Spleen (tissue), 11 donors: ENCODE results near the gene OR7G2. TPM values are rescaled to one million over a fixed set of nuclear protein-coding genes. Genes with fewer than 3 reads are reported as not detected.

Experiments used
- DNase-seq: peaks from one replicate; pipeline ENCODE4 v3.0.0-alpha.2; 2020
- H3K27ac ChIP-seq, 8 donors: fragments of 200-600 bp; sonication (generic) in 7 of 8; 1 replicate in 4 of 8; 2 replicates in 4 of 8; pipeline versions ENCODE4 v1.5.0 to v1.8.0; 2016 to 2021; ENCODE audit warnings: inconsistent platforms in 4 of 8, mild to moderate bottlenecking in 4 of 8, moderate library complexity in 1 of 8
- H3K27me3 ChIP-seq, 7 donors: fragments of 200-600 bp; sonication (generic) in 6 of 7; replicated peaks in 1 of 7; 1 replicate in 4 of 7; 2 replicates in 3 of 7; pipeline versions ENCODE4 v1.5.0 to v1.8.0; 2016 to 2021; ENCODE audit warnings: inconsistent platforms in 3 of 7, mild to moderate bottlenecking in 1 of 7
- H3K36me3 ChIP-seq, 6 donors: fragments of 200-600 bp; sonication (generic) in 5 of 6; 1 replicate in 4 of 6; 2 replicates in 2 of 6; pipeline versions ENCODE4 v1.5.0 to v1.8.0; 2016 to 2021; ENCODE audit warnings: inconsistent platforms in 2 of 6
- H3K4me1 ChIP-seq, 6 donors: fragments of 200-600 bp; sonication (generic) in 5 of 6; 1 replicate in 3 of 6; 2 replicates in 3 of 6; pipeline versions ENCODE4 v1.5.0 to v1.8.0; 2016 to 2021; ENCODE audit warnings: inconsistent platforms in 3 of 6
- H3K4me3 ChIP-seq, 8 donors: fragments of 200-600 bp; sonication (generic) in 7 of 8; 1 replicate in 4 of 8; 2 replicates in 4 of 8; pipeline versions ENCODE4 v1.5.0 to v1.8.0; 2016 to 2021; ENCODE audit warnings: inconsistent platforms in 4 of 8, mild to moderate bottlenecking in 4 of 8, moderate library complexity in 2 of 8
- H3K9me3 ChIP-seq, 8 donors: fragments of 200-600 bp; sonication (generic) in 7 of 8; 1 replicate in 4 of 8; 2 replicates in 4 of 8; pipeline versions ENCODE4 v1.5.0 to v1.8.0; 2016 to 2021; ENCODE audit warnings: inconsistent platforms in 4 of 8
- CTCF ChIP-seq, 11 experiments: fragments of 200-600 bp in 7 of 11; fragments of 450-650 bp in 4 of 11; sonication (generic) in 4 of 11; IDR thresholded peaks in 8 of 11; conservative IDR thresholded peaks in 3 of 11; 1 replicate in 7 of 11; 2 replicates in 4 of 11; pipeline versions ENCODE4 v1.4.0 to v1.8.0; 2016 to 2021; ENCODE audit warnings: antibody characterized with exemption in 11 of 11, inconsistent platforms in 4 of 11, mild to moderate bottlenecking in 1 of 11
- POLR2A ChIP-seq, 3 donors: fragments of 450-650 bp; IDR thresholded peaks; one replicate each; pipeline ENCODE4 v1.5.1; 2017; ENCODE audit warnings: antibody characterized with exemption in 3 of 3, mild to moderate bottlenecking in 1 of 3
- POLR2AphosphoS5 ChIP-seq, 3 donors: sonication (generic); formaldehyde crosslinking; IDR thresholded peaks; one replicate each; pipeline ENCODE4 v1.5.1; 2017; ENCODE audit warnings: antibody characterized with exemption in 3 of 3
- WGBS, 5 donors: extraction: QIAGEN DNeasy Blood & Tissue Kit in 3 of 5; methylation state at CpG; one replicate each; pipeline versions ENCODE4 v1.1.5 to v1.1.7; 2013 to 2018; 5-methylcytosine and 5-hydroxymethylcytosine counted together
- intact Hi-C: fragments of 100-400 bp; cut with DNase I; formaldehyde crosslinking; loops from one replicate; pipeline ENCODE4 v1.15.0; 2023; ENCODE audit warnings: low total_unique reads
- polyA plus RNA-seq, 3 donors: library from polyadenylated mRNA; stranded (reverse); fragments of 200-250 nt; gene quantifications; one replicate each; pipeline ENCODE4 v1.2.1, GENCODE V29; 2013
- total RNA-seq, 7 donors: library from RNA; depleted of rRNA in 3 of 7; stranded (reverse); fragments of >200 nt in 3 of 7; fragmentation: NEBNext Ultra II Directional in 4 of 7; extraction: Animal tissue kit (Norgen Biotek cat#: 25700) in 4 of 7; gene quantifications; one replicate each; pipeline versions ENCODE4 v1.1.0 to v1.2.1, GENCODE V29; 2016 to 2021
- donor health status: healthy with polysubstance abuse.
- donor health status: DM: no; HTN: no; CAD: no; lungs with moderate emphysema.
- donor health status: DM: no; HTN: no; CAD: no.
- donor health status: Bipolar disorder and iron deficiency.
- donor health status: healthy.
- donor health status: DM: no; HTN: no; CAD: no.
- donor health status: DM: yes; HTN: yes; CAD: no.

The OR7G2 gene
- total and polyA plus RNA-seq, 10 donors = not detected

GRCh38 chr19:9070066-9070465 lies 37.2 kb downstream of the OR7G2 start:
- Histone ChIP-seq H3K4me3 (no peak overlapping the region), H3K36me3 (no peaks in the 10 kb centered on the region), H3K9me3 (no peaks in the 10 kb centered on the region), H3K4me1 (no peaks in the 10 kb centered on the region), H3K27me3 (no peaks in the 10 kb centered on the region), H3K27ac (no peak overlapping the region)
- TF ChIP-seq POLR2AphosphoS5 (IDR thresholded peaks at IDR 0.05) = no peak
- TF ChIP-seq CTCF (IDR thresholded peaks at IDR 0.05 in 8 of 11, conservative IDR thresholded peaks at IDR 0.05 in 3 of 11) = no peak
- no peak for TF ChIP-seq POLR2A (IDR thresholded peaks at IDR 0.05)
- WGBS, 5 donors = 52 to 63% (median 56%) methylated on average over 5 of the region's 5 CpGs
- intact Hi-C loops = no loop called here
- no peak for DNase-seq

GRCh38 chr19:9065457-9066014 lies 41.7 kb downstream of the OR7G2 start:
- Histone ChIP-seq H3K9me3 (no peaks in the 10 kb centered on the region), H3K36me3 (no peaks in the 10 kb centered on the region), H3K27me3 (no peaks in the 10 kb centered on the region), H3K4me3 (no peak overlapping the region), H3K27ac (no peak overlapping the region), H3K4me1 (no peaks in the 10 kb centered on the region)
- no peak for DNase-seq
- TF ChIP-seq CTCF (IDR thresholded peaks at IDR 0.05 in 8 of 11, conservative IDR thresholded peaks at IDR 0.05 in 3 of 11) (no peak), POLR2AphosphoS5 (IDR thresholded peaks at IDR 0.05) (no peak)
- intact Hi-C loops = no loop called here
- WGBS, 5 donors = 68 to 77% (median 74%) methylated on average over 5 to 12 of the region's 12 CpGs

GRCh38 chr19:9061879-9062278 lies 45.4 kb downstream of the OR7G2 start:
- no peak for DNase-seq
- intact Hi-C loops = no loop called here
- Histone ChIP-seq H3K9me3 (no peaks in the 10 kb centered on the region), H3K27me3 (peaks cover 0 to 7% (median 0%) of the 10 kb centered on the region in 7 donors), H3K27ac (no peak overlapping the region), H3K4me3 (no peak overlapping the region), H3K36me3 (no peaks in the 10 kb centered on the region), H3K4me1 (no peaks in the 10 kb centered on the region)
- WGBS, 5 donors = 88 to 94% (median 89%) methylated on average over 8 of the region's 8 CpGs
- TF ChIP-seq POLR2AphosphoS5 (IDR thresholded peaks at IDR 0.05) (no peak), CTCF (IDR thresholded peaks at IDR 0.05 in 8 of 11, conservative IDR thresholded peaks at IDR 0.05 in 3 of 11) (no peak), POLR2A (IDR thresholded peaks at IDR 0.05) (no peak)

- peaks cover 0 to 10% (median 0%) of the 10 kb centered on the region in 7 donors for H3K27me3 ChIP-seq
- 59 to 74% (median 65%) methylated on average over 17 of the region's 17 CpGs for WGBS, 5 donors
Measured at GRCh38 chr19:9060564-9061340, 46.5 kb downstream of the OR7G2 start.

More at GRCh38 chr19:9060564-9061340, 46.5 kb downstream of the OR7G2 start:
- Histone ChIP-seq H3K9me3 (no peaks in the 10 kb centered on the region), H3K36me3 (no peaks in the 10 kb centered on the region), H3K27ac (no peak overlapping the region), H3K4me3 (no peak overlapping the region), H3K4me1 (no peaks in the 10 kb centered on the region)
- intact Hi-C loops = no loop called here
- DNase-seq = no peak
- no peak for TF ChIP-seq POLR2AphosphoS5 (IDR thresholded peaks at IDR 0.05)
- no peak for TF ChIP-seq POLR2A (IDR thresholded peaks at IDR 0.05)
- TF ChIP-seq CTCF (IDR thresholded peaks at IDR 0.05 in 8 of 11, conservative IDR thresholded peaks at IDR 0.05 in 3 of 11) = no peak
